SH-SY5Y (cell line): ENCODE measurements around the gene KLHL11.

Experiments used
- GATA2 ChIP-seq: IDR thresholded peaks from 2 replicates; pipeline ENCODE4 v1.6.1; 2011; ENCODE audit warnings: mild to moderate bottlenecking, low read depth, low read length
- GATA3 ChIP-seq: IDR thresholded peaks from 2 replicates; pipeline ENCODE4 v1.6.1; 2011; ENCODE audit warnings: low read depth, mild to moderate bottlenecking, low read length, moderate library complexity

- TF ChIP-seq GATA3, result no peak
- TF ChIP-seq GATA2, result no peak
Measured at GRCh38 chr17:41823141-41823524, 42.1 kb downstream of the KLHL11 start.
